Activated CD8-positive, alpha-beta memory T cell treated with anti-CD3 and anti-CD28 coated beads for 4 hours (primary cell): ENCODE results near the gene RFX5.

Source experiments
- DNase-seq, 2 donors: peaks; one replicate each; pipeline ENCODE4 v3.0.0-alpha.2; 2020; ENCODE audit warnings: low read depth in 2 of 2

Gene RFX5

GRCh38 chr1:151325231-151325630, 21.8 kb downstream of the RFX5 start:
- DNase-seq: no peak

- DNase-seq: no peak
These were observed 22.6 kb downstream of the RFX5 start for GRCh38 chr1:151324390-151324930.

GRCh38 chr1:151318975-151319374, 28.1 kb downstream of the RFX5 start:
- no peak for DNase-seq

- DNase-seq: no peak
These were observed 31.4 kb downstream of the RFX5 start for GRCh38 chr1:151315565-151316235.

GRCh38 chr1:151314137-151314875, 32.7 kb downstream of the RFX5 start:
- DNase-seq: no peak

- DNase-seq: no peak
These were observed 33.6 kb downstream of the RFX5 start for GRCh38 chr1:151313501-151313900.

GRCh38 chr1:151312826-151313225, 34.2 kb downstream of the RFX5 start:
- no peak for DNase-seq

GRCh38 chr1:151312411-151312810, 34.6 kb downstream of the RFX5 start:
- no peak for DNase-seq

GRCh38 chr1:151311589-151312331, 35.3 kb downstream of the RFX5 start:
- peak; percentile 66 to 78 for DNase-seq

- DNase-seq: no peak
These were observed 36.0 kb downstream of the RFX5 start for GRCh38 chr1:151311011-151311410.

GRCh38 chr1:151309811-151310323, 37.2 kb downstream of the RFX5 start:
- DNase-seq: no peak

GRCh38 chr1:151294742-151295462, 52.1 kb downstream of the RFX5 start:
- DNase-seq: no peak

- DNase-seq: no peak
These were observed 54.0 kb downstream of the RFX5 start for GRCh38 chr1:151293093-151293492.

GRCh38 chr1:151292207-151293030, 54.6 kb downstream of the RFX5 start:
- DNase-seq: peak in 1 of 2 donors; percentile 7

GRCh38 chr1:151290709-151291303, 56.2 kb downstream of the RFX5 start:
- no peak for DNase-seq
